Measurements from ENCODE around the gene CABLES1.
"Not testable (repeated sequence)": the region's sequence is repeated elsewhere in the genome, so short reads cannot be mapped to it uniquely, and the experiment has no call there.

CABLES1 gene

GRCh38 chr18:23134780-23135549, at the start of gene CABLES1:
TSS of gene CABLES1 (plus strand) at chr18:23135485. CDS start at chr18:23135763, 278 bp downstream.
- DNase-seq = no peak

DNA sequence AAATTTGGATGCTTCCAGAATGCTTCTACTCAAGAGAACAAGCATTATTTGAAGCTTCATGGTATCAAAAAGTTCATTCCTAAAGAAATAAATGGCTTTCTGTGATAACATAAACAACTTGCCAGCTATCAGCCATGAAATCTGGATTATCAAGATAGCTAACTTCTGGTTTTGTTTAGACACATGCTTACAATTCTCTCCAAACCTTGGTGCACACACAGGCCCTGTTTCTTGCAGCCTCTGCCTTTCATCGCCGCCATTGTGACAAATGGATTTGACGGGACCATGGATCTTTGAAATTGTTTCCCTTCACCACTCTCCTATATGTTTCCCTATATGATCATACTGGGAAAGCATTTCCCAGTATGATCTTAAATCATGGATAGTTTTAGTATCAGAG, 47.9 kb upstream of the CABLES1 start:
- no peak for DNase-seq

DNA sequence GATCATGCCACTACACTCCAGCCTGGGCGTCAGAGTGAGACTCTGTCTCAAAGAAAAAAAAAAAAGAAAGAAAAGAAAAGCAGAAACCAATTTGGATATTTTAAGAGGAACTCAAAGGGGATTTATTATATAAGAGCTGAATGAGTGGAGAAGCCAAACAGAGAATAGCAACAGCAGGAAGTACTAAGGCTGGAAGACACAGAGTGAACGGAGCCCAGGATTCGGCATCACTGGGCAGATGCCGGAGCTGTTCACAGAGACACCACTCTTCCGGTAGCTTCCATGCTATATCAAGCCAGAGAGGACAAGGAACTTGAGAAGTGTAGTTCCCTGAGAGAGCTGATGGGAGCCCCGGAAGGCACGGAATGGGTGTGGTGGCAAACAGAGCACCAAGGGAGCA, 47.0 kb upstream of the CABLES1 start:
- DNase-seq = no peak

DNA sequence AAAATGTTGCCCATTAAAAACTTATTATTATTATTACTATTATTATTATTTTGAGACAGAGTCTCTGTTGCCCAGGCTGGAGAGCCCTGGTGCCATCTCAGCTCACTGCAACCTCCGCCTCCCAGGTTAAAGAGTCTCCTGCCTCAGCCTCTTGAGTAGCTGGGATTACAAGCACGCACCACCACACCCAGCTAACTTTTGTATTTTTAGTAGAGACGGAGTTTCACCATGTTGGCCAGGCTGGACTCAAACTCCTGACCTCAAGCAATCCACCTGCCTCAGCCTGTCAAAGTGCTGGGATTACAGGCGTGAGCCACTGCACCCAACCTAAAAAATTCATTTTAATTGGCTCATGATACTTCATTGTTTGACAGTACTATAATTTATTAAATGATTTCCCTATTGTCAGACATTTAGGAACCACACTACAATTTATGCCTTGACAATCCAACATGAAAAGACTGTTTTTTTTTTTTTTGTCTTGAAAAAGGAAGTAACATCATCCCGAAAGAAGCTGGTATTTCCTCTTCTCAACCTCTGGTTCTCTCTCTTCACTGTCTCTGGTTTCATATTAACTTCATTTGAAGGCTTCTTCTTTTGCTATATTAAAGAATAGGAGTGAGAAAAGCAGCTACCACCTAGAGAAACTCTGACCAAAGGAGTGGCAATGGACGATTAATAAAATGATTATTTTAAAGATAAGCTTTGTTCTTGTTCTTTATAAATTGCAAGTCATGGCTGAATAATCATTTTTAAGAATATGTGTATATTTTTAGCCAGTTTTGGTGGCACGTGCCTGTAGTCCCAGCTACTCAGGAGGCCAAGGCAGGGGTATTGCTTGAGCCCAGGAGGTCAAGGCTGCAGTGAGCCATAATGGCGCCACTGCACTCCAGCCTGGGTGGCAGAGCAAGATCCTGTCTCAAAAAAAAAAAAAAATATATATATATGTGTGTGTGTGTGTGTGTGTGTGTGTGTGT, 44.0 kb upstream of the CABLES1 start:
- peak; percentile 62 for DNase-seq

DNA sequence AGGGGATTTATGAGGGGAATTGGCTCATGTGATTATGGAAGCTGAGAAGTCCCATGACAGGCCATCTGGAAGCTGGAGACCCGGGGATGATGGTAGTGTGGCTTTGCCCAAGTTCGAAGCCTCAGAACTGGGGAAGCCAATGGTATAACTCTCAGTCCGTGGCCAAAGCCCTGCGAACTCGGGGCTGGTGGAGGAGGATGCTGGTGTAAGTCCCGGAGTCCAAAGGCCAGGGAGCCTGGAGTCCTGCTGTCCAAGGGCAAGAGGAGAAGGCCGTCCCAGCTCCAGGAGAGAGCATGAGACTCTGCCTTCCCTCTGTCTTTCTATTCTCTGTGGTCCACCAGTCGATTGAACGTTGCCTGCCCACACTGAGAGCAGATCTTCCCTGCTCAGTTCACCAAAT, 43.2 kb upstream of the CABLES1 start:
- no peak for DNase-seq

DNA sequence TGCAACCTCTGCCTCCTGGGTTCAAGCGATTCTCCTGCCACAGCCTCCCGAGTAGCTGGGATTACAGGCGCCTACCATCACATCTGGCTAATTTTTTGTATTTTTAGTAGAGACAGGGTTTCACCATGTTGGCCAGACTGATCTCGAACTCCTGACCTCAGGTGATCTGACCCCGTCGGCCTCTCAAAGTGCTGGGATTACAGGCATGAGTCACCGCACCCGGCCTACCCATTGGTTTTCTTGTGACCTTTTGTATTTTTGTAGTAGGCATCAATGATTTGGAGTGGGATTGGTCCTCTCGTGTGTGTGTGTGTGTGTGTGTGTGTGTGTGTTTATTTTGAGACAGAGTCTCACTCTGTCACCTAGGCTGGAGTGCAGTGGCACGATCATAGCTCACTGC, 42.2 kb upstream of the CABLES1 start:
- not testable (repeated sequence) for DNase-seq

DNA sequence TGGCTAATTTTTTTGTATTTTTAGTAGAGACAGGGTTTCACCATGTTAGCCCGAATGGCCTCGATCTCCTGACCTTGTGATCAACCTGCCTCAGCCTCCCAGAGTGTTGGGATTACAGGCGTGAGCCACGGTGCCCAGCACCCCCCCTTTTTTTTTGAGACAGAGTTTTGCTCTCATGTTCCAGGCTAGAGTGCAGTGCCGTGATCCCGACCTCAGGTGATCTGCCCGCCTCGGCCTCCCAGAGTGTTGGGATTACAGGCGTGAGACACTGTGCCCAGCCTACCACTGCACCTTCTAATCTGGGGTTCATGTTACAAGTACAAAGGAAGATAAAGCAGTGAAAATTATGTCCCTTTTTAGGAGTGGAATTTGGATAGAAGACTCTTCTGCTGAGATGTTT, 41.5 kb upstream of the CABLES1 start:
- DNase-seq = no peak

DNA sequence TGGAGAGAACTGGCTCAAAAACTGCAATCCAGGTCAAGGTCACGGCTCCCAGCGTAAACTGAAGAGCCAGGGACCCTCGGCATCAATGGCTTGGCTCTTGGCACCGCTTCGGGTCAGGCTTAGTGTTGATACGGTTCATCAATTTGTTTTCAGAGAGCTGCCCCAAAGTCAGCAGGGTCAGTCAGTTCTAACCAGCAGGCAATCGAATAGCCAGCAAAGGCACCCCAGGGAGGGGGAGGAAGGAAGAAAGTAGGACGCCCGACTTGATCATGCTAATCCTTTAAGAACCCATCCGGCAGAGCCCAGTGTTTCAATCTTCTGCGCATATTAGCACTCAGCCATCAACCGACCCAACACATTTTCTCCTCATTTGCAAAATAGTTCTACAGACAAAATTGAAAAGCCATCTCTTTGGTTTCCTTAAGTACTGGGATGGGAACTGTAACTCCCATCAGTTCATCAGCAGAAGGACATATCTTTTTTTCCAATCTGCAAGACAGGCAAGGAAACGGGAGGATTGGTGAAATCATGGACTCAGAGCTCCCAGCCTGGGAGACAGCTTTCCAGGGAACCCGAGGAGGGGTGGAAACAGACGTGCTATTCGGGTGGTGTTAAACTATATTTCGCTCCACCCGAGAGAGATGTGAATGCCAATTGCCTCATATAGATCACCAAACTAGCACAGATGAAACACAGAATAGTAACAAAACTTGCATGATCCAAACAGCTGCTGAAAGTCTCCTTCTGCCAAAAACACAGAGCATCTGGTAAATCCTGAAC, 40.7 kb upstream of the CABLES1 start:
- DNase-seq = no peak

GRCh38 chr18:23095463-23095862, 39.8 kb upstream of the CABLES1 start:
- DNase-seq = no peak

- DNase-seq = not testable (repeated sequence)
Observed at GRCh38 chr18:23097016-23097415, 38.3 kb upstream of the CABLES1 start.

- DNase-seq = no peak
Observed at GRCh38 chr18:23099621-23100020, 35.7 kb upstream of the CABLES1 start.

- no peak for DNase-seq
Observed at GRCh38 chr18:23101861-23102432, 33.3 kb upstream of the CABLES1 start.

GRCh38 chr18:23102493-23103261, 32.6 kb upstream of the CABLES1 start:
- DNase-seq = no peak

DNA sequence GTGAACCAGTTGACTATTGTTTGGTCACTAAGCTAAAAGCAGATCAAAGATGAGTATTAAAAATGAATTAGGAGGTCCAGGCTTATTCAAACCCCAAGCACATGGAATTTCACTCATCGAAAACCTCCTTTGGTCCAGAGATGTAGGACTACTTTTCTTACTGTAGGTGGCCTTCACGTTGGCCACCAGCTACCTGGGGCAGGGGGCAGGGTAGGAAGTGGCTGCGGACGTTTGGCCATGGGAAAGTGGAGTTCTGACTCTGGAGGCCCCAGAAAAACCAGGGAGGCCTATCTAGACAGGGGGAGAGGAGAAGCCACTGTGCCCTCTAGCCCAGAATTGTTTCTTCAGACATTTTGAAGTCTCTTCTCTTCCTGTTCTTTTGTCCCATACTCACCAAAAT, 31.8 kb upstream of the CABLES1 start:
- no peak for DNase-seq

DNA sequence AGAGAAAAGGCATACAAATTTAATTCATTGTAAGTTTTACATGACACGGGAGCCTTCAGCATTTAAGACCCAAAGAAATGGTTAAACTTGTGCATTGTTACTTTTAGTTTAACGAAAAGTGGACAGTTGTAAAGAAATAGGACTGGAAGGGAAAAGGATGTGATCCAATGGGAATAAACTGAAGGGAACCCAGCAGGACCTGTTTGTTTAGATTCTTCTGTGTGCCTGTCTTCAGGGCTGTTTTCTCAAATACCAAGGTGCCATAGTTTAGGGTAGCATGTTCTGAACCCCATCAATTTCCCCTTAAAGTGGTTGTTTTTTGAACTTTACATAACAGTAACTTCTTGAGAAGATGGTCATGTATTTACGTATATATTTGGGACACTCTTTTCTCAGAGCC, 30.3 kb upstream of the CABLES1 start:
- no peak for DNase-seq

DNA sequence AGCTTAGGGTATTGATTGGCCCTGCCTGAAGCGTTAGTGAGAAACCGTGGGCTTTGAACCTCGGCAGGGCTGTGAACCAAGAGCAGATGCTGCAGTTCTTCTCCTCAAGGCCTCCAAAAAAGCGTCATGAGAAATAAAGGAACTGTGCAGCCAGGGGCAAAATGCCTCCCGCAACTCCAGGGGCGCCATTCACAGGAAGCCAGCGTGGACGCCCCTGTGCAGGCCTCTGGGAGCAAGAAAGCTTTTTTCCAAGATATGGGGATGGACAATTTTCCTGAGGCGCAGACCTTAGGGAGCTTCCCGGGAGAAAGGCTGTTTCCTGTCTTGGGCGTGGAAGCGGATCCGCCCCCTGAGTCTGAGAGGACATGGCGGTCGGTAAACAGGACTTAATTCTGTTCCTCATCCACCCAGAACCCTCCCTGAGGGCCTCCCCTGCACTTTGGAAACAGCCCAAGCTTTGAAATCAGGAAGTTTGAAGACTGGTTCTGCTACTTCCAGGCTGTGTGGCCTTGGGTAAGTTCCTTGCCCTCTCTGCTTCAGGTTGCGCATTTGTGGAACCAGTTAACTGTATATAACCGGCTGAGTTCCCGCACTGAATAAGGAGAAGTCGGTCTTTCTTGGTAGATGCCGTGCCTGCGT, 29.6 kb upstream of the CABLES1 start:
- DNase-seq = no peak

- DNase-seq = peak; percentile 30
Observed at GRCh38 chr18:23106575-23106974, 28.7 kb upstream of the CABLES1 start.

GRCh38 chr18:23107718-23108117, 27.6 kb upstream of the CABLES1 start:
- DNase-seq = no peak

GRCh38 chr18:23108496-23108895, 26.8 kb upstream of the CABLES1 start:
- DNase-seq = no peak

DNA sequence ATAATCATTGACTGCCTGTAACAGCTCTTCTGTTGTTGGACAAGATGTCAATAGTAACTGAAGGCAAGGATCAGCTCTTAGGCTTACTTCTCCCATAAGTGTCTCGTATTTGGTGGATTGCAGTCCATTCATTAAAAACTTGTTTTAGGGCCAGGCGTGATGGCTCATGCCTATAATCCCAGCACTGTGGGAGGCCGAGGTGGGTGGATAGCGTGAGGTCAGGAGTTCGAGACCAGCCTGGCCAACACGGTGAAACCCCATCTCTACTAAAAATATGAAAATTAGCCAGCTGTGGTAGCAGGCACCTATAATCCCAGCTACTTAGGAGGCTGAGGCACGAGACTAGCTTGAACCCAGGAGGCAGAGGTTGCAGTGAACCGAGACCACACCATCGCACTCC, 26.1 kb upstream of the CABLES1 start:
- not testable (repeated sequence) for DNase-seq

DNA sequence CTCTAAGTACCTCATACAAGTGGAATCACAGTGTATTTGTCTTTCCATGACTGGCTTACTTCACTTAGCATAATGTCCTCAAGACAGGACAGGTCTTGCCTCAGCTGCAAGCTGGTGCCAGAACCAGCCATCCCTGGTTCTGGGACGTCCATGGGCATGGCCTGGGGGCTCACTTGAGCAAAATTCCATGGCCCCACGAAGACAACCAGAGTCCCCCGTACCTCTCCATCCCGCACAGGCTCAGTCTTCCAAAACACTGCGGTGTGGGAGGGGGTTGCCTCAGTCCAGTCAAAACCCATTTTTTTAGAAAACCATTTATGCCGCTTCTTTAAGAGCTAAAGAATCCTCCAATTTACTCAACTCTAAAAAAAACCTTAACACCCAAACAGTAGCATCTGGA, 21.7 kb upstream of the CABLES1 start:
- DNase-seq = no peak

Measured in OCI-M1 (cell line).